D721Med (cell line): ENCODE results near the gene TNFRSF6B.

Experiments used
- DNase-seq: peaks from one replicate; pipeline ENCODE4 v3.0.0; 2011; ENCODE audit warnings: low spot score; ENCODE audit not compliant: insufficient read length
- FAIRE-seq: peaks from 2 replicates; lab custom pipeline; 2011; peaks lifted over from hg19 to GRCh38; lab: Jason Lieb, UNC
- CTCF ChIP-seq: IDR thresholded peaks from 2 replicates; pipeline ENCODE4 v1.5.1; 2012; ENCODE audit warnings: mild to moderate bottlenecking, control low read depth; ENCODE audit not compliant: insufficient read depth; ENCODE audit errors: missing control alignments

The TNFRSF6B gene

GRCh38 chr20:63672666-63673065 lies 23.8 kb upstream of the TNFRSF6B start:
- FAIRE-seq (no peak), DNase-seq (no peak)
- TF ChIP-seq CTCF, result no peak

- DNase-seq (no peak), FAIRE-seq (no peak)
- TF ChIP-seq CTCF, result no peak
Observed at GRCh38 chr20:63673951-63674350, 22.5 kb upstream of the TNFRSF6B start.

GRCh38 chr20:63675681-63676368 lies 20.6 kb upstream of the TNFRSF6B start:
- TF ChIP-seq CTCF, result no peak
- FAIRE-seq (no peak), DNase-seq (no peak)

GRCh38 chr20:63678071-63678470 lies 18.4 kb upstream of the TNFRSF6B start:
- DNase-seq (no peak), FAIRE-seq (no peak)
- no peak for TF ChIP-seq CTCF

- DNase-seq, result no peak
- no peak for FAIRE-seq
- TF ChIP-seq CTCF, result no peak
Observed at GRCh38 chr20:63678667-63679465, 17.6 kb upstream of the TNFRSF6B start.

GRCh38 chr20:63679799-63680305 lies 16.6 kb upstream of the TNFRSF6B start:
- DNase-seq (no peak), FAIRE-seq (no peak)
- no peak for TF ChIP-seq CTCF
